HG03558 (cell line): ENCODE data around the gene CD7.
"Not testable (repeated sequence)": the region's sequence is repeated elsewhere in the genome, so short reads cannot be mapped to it uniquely, and the experiment has no call there.

Experiments used
- ATAC-seq: cut with Tn5 transposase; IDR thresholded peaks from one replicate; pipeline ENCODE4 v1.9.1; 2021; ENCODE audit warnings: moderate number of reproducible peaks; ENCODE audit not compliant: unreplicated experiment; ENCODE audit errors: extremely low read depth

The CD7 gene

DNA sequence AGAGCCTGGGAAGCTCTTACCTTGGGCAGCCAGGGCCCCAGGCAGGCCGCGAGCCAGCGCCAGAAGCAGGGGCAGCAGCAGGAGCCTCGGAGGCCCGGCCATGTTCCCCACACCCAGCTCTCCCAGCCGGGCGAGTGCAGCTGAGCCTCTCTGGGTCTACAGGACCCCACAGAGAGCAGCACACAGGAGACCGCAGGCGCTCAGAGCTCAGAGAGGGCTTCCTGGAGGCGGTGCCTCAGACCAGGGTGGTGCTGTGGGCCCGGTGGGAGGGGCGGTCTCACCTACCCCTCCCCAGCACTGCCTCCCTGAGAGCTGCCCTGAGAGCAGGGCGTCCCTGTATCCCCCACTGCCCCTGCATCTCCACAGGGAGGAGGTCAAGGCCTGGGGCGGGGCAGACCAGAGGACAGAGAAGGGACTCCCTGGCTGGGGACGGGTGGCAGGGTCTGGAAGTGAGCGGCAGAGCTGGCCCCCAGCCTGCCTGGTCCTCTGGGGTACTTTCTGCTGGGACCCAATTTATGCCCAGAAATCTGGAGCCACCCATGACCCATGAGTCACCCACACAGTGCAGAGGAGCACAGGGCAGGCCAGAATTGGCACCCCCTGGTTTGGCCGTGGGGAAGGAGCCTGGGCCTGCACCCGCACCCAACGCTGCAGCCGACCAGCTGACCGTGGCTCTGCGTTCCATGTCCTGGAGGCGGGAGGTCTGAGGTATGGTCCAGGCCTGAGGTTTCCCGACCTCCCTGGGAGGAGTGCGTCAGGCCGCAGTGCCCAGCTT, at the start of gene CD7:
TSS of gene CD7 (minus strand) at position 215 of the 775 bp plus-strand sequence. CDS start at position 102, 113 bp downstream.
- no peak for ATAC-seq

DNA sequence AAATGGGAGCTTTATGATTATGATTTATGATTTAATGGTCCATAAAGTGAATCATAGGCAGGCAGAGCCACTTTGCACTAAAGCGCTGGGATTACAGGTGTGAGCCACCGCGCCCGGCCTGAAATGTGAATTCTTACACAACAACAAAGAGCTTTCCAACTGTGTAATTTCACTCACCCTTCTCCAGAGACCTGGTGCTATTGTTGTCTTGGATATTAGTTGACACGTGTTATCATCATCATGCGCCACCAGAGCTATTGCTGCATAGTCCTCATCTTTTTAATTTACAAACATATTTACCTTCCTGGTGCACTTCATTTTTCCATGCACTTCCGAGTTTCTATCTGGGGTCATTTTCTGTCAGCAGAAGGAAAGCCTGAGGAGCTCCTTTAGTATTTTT, 49.3 kb upstream of the CD7 start:
- ATAC-seq: no peak

DNA sequence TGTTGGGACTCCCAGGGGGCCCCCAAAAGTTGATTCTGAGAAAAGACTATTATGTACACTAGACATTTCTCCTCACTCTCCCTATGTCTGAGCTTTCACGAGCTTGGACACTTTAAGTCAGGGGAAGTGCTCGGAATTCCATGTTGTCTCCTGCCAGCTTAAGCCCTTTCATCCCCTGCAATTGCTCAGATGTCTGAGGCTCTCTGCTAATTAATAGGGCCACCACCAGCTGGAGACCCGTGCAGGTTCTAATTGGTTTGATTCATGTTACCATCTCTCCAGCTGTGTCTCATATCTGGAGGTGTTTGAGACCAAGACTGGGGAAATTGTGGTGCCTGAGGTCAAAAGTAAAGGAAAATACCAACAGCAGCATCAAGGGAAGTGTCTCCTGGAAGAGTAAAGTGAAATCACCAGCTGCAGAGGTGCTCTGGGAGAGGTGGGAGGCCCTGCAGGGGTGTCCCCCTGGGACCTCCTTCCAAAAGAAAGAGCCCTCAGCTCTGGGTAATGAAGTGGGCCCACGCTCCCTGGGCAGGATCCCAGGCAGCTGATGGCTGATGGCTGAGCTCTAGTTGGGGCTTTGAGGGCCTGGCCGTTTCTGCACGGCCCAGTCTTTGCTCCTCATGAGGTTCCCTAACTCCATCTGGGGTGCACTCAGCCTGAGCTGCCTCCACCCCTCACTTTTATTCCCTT, 48.3 kb upstream of the CD7 start:
- ATAC-seq: no peak

DNA sequence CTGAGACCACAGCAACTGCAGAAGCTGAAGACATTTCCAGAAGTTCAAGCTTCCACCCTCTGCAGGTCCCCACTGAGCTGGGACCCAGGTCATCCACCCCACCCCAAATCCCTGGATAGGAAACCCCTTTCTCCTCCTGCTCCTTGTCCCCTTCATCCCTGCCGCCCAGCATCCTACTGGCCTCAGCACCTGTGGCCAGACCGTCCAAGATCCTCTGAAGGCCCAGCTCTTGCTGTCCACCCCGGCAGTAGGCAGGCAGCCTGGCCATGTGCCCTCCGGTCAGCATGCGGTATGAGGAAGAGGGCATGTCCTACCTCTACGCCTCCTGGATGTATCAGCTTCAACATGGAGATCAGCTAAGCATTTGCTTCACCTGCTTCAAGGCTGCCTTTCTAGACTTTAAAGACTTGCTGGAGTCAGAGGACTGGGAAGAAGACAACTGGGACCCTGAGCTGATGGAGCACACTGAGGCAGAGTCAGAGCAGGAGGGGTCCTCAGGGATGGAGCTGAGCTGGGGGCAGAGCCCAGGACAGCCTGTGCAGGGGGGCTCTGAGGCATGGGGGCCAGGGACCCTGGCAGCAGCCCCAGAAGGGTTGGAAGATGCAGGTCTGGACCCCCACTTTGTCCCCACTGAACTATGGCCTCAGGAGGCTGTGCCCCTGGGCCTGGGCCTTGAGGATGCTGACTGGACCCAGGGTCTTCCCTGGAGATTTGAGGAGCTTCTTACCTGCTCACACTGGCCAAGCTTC, 44.7 kb upstream of the CD7 start:
- no peak for ATAC-seq

DNA sequence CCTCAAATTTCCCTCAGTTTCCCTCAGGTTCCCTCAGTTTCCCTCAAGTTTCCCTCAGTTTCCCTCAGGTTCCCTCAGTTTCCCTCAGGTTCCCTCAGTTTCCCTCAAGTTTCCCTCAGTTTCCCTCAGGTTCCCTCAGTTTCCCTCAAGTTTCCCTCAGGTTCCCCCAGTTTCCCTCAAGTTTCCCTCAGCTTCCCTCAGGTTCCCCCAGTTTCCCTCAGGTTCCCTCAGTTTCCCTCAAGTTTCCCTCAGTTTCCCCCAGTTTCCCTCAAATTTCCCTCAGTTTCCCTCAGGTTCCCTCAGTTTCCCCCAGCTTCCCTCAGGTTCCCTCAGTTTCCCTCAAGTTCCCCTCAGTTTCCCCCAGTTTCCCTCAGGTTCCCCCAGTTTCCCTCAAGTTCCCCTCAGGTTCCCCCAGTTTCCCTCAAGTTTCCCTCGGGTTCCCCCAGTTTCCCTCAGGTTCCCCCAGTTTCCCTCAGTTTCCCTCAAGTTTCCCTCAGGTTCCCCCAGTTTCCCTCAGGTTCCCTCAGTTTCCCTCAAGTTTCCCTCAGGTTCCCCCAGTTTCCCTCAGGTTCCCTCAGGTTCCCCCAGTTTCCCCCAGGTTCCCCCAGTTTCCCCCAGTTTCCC, 42.2 kb upstream of the CD7 start:
- ATAC-seq: not testable (repeated sequence)

DNA sequence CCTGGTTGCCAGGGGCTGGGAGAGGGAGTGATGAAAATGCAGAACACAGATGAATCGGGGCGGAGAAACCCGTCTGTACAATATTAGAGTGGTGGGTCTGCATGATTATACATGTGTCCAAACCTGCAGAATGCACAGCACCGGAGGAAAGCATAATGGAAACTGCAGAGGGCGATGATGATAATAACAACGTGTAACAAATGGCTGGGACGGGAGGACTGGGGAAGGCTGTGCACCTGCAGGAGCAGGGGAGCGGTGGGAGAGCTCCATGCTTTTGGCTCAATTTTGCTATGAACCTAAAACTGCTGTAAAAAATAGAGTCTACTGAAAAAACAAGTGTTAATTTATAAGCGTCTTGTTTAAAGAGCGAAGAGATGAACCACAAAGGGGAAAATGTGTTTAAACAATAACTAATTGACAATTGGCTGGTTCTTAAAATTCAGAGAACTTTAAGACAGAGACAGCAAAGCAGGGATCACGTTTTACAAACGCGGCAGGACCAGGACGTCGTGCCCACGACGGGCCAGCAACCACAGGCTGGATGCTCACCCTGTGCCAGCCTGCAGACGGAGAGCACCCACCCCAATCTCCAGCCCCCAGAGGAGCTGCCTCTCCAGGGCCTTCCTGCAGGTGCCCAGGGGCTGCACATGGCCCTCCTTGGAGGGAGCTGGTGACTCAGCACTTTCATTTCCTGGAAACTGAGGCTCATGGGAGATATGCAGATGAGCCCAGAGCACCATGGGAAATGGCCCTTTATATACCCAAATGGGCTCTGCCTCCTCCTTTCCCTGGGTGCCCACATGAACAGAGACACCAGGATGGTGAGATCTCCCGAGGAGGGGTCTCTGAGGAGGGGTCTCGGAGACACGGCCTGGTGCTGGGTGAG, 41.3 kb upstream of the CD7 start, which contains the start of gene TEX19:
TSS of gene TEX19 (plus strand) at position 783 of the 886 bp plus-strand sequence. CDS start 2,904 bp downstream, outside the sequence.
- no peak for ATAC-seq

DNA sequence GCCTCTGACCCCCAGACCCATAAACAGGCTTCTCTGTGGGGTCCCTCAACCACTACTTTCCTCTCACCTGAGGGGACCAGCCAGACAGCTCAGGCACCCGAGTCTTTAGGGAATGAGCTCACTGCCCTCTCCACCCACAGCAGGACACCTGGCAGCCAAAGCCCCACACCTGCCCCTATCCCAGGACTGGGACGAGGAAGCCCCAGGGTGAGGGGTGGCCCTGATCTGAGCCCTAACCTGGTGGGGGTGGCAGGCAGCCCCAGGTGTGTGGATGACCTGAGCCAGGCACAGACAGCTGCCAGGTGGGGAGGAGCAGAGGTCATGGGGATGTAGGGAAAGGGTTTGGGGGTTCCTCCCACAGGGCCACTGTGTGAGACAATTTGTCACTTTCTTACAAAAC, 40.0 kb upstream of the CD7 start:
- no peak for ATAC-seq

DNA sequence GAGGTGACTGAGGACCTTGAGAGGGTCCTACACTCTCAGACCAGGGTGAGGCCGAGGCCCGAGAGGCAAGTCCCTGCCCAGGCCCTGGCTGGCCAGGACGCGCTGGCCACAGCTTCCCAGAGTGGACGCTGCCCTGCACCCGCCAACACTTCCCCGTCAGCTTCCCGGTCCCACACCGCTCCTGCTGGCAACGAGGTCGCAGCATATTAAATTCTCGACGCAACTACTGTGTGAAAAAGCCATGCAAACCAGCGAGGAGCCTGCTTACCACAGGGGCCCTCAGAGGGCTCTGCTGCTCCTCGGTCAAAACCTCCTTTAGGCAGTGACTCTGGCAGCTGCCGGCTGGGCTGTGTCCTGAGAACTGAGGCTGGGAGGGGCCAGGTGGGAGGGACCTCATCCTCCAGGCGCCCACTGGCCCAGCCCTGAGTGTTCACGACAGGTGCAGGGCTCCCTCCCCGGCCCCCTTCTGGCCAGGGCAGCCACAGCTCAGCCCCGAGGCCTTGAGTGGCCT, 39.5 kb upstream of the CD7 start:
- ATAC-seq: no peak

DNA sequence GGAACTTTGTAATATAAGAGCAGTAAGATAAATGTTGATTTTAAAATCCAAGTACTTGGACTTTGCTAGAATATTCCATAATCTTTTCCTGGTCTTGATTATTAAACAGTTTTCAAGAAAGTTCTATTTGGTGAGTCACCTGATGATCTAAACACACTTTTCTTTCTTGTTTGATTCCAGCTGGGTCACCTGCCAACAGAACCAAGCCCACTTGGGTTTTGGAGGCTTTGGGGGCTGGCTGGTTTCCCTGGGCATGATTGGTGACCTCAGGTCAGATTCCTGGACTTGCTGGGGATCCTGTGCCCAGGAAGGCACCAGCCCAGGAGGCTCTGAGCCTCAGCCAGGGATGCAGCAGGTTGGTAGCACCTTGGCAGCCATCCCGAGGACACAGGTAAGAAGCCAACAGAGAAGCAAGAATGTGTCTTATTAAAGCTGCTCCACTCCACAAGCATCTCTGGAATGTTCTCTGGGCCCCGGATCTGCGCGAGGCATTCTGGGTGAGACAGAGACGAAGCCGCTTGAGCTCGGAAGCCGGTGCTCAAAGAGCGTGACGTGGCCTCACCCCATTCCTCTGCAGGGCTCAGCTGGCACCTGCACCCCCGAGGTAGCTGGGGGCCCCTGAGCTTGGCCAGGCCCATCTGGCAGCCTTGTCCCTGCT, 38.5 kb upstream of the CD7 start:
- no peak for ATAC-seq

DNA sequence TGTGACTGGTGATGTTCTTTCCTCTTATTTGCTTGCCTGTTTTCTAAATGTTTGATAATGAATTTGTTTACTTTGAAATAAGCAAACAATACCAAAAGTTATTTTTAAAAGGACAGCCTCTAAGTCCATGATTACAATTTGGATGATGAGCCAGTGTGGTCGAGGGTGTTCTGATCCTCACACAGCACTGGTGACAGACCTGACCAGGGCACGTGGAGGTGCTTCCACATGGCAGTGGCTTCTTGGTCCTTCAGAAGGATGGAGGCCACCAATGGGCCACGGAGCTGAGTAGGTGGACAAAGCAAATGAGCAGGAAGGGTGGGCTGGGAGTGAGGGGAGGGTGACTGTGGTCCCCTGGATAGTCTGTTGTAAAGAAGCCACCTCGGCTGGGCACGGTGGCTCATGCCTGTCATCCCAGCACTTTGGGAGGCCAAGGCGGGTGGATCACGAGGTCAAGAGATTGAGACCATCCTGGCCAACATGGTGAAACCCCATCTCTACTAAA, 37.4 kb upstream of the CD7 start:
- no peak for ATAC-seq

DNA sequence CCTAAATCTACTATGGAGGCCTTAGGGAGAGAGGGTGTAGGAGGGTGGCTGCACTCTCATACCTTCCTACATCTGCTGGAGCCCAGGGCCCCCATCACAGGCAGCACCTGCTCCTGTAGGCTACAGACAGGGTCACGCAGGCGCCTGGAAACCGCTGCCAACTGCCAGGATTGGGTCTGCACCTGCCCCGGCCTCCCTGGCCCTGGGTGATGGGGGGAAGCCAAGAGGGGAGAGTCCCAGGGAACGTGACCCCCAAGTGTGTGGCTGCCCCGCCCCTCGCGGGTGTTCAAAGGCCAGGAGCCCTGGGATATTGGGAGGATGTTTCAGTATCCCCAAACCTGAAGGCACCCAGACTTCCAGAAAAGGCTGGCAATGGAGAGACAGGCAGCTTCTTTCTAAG, 36.1 kb upstream of the CD7 start:
- ATAC-seq: no peak

DNA sequence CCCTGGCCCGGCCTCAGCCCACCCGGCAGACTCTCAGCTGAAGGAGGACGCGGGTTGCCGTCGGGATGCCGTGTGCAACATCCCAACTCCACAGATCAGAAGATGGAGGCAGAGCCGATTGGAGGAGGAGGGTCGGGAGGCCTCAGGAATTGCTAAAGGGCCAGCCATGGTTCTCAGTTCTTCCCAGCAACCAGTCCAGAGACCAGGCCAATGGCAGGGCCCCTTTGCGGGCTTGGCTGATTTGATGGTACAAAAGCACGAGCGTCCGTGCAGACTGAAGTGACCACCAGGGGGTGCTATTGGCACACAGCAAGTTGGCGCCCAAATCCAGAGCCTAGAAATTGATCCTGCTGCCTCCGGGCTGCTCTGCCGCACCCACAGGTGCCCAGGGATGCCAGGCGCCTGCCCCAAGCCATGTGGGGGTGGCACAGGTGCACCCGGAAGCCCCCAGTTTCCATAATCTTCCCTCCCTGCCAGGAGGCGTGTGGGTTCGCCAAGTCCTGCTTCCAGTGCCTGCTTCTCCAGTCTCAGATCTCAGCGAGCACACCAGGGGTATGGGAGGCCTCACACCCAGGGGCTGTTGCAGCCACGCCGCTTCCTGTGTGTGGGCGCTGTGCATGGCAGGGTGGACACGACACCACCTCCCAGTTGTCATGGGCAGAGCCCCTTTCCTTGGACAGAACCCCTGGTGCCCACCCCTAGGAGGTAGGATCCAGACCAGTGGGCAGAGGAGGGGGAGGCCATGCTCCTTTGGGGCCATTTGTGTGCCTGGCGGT, 34.5 kb upstream of the CD7 start:
- ATAC-seq: no peak

DNA sequence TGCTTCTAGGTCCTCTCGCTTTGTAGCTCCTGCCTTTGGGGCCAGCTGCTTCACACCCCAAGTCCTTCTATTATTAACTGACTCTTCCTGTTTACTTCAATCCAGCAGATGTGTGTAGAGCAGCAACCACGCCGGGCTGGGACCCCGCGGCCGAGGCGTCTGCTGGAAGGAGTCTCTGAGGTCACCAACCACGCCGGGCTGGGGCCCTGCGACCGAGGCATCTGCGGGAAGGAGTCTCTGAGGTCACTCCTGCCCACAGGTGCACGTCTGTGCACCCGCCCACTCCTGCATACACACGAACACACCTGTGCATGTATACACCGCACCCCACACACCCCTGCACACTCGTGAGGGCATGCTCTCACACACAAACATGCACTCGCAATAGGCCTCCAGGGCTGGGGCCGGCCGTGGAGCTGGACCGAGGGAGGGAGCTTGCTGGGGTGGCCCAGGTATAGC, 33.9 kb upstream of the CD7 start:
- no peak for ATAC-seq

DNA sequence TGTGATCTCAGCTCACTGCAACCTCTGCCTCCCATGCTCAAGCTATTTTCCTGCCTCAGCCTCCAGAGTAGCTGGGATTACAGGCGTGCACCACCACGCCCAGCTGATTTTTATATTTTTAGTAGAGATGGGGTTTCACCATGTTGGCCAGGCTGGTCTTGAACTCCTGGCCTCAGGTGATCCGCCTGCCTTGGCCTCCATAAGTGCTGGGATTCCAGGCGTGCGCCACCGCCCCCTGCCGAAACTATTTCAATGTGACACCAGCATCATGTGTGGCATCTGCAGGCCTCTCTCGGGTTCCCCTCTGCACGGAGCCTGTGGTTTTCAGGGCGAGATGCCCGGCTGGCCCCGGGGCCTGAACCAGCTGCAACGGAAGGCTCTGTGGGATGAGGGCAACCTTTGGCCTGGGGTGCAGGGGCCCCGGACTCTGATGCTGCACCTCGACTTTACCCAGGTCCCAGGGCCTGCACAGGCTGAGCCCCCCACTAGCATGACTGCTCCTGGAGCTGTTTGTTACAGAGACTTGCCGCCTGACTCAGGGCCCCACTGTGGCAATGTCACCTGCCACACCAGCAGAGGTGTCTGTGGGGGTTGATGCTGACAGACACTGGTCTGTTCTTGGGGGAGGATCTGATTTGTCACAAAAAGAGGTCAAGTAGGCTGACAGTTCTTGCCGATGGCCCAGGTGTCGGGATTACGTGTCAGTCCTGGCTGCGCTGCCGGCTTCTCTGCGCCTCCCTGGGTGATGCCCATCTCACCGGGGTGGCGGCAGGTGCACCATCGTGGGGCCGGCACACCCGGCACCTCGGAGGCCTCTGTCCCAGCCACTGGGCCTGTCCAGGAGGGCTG, 33.0 kb upstream of the CD7 start:
- no peak for ATAC-seq

DNA sequence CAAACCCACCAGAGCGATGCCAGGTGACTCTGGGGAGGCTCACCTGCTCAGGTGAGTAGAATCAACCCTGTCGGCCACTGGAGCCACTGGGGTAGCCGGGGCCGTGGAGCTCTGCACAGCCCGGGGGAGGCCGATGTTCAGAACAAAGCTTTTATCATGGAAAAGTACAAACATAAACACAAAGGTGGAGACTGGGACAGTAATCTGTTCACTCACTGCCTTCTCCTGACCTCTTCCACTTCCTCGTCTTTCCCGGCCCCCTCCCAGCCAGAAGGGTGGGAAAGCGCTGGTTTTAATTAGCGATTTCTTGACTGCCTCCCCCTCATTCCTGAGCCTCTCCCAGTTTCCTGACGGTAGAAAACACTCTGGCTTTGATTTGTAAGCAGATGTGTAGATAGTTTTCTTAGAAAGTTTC, 31.9 kb upstream of the CD7 start:
- ATAC-seq: no peak

DNA sequence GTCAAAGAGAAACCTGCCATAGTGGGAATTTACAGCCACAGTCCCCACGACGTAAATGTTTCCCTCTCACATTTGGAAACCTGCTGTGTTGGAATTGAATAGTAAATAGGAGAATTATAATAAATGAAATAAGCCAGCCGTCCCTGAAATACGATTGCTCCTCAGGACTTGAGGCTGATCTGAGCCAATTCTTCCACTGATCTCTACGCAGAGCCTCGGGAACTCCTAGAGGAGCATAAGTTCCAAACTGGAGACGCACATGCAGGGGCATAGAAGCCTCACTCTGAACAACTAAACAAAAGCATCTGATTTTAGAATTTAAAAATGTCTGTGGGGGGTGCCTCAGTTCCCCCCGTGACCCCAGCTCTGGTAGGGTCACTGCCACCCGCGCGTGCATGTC, 31.5 kb upstream of the CD7 start:
- ATAC-seq: no peak

DNA sequence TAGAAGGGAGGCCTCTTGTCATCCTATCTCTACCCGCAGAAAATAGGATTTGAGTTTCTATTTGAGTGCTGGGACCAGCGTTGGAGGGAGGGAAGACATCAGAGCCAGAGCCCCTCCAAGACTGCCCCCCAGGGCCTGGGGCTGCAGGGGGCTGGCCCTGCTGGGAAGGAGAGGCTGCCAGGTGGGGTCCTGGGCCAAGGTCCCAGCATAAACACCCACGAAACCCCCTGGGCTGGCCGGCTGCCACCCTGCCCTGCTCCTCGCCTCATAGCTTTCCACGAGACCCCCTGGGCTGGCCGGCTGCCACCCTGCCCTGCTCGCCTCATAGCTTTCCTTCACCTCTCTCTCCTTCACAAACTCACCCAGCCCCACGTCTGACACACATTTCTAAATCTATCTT, 31.0 kb upstream of the CD7 start:
- ATAC-seq: no peak
